GM23338 (cell line): Measurements from ENCODE around the gene TCF7L1. TPM values are rescaled to one million over a fixed set of nuclear protein-coding genes. Genes with fewer than 3 reads are reported as not detected.

Experiments used
- ATAC-seq: fragments of 200-7000 bp; cut with Tn5 transposase; 3 replicates; pipeline ENCODE4 v1.9.1; 2020
- DNase-seq: peaks from one replicate; pipeline ENCODE4 v3.0.0-alpha.2; 2015; ENCODE audit warnings: low spot score
- H2AFZ ChIP-seq: fragments of 200-600 bp; sonication (generic); 2 replicates; pipeline ENCODE4 v1.8.0; 2016; ENCODE audit warnings: antibody characterized with exemption, mild to moderate bottlenecking, moderate library complexity
- H3F3A ChIP-seq: fragments of 200-600 bp; sonication (generic); replicated peaks from 2 replicates; pipeline ENCODE4 v1.8.0; 2017; ENCODE audit warnings: antibody characterized with exemption, mixed run types, low read depth
- H3K27ac ChIP-seq: fragments of 200-600 bp; sonication (generic); 2 replicates; pipeline ENCODE4 v1.6.1; 2016; ENCODE audit warnings: low read depth
- H3K27me3 ChIP-seq: fragments of 200-600 bp; sonication (generic); 2 replicates; pipeline ENCODE4 v1.8.0; 2016; ENCODE audit warnings: mild to moderate bottlenecking, mixed run types, moderate library complexity; ENCODE audit not compliant: insufficient read depth
- H3K36me3 ChIP-seq: fragments of 200-600 bp; sonication (generic); 2 replicates; pipeline ENCODE4 v1.8.0; 2016; ENCODE audit warnings: mild to moderate bottlenecking; ENCODE audit not compliant: insufficient read depth
- H3K4me1 ChIP-seq: fragments of 200-600 bp; sonication (generic); 2 replicates; pipeline ENCODE4 v1.8.0; 2016; ENCODE audit warnings: mild to moderate bottlenecking, moderate library complexity; ENCODE audit not compliant: insufficient read depth
- H3K4me2 ChIP-seq: fragments of 200-600 bp; sonication (generic); 2 replicates; pipeline ENCODE4 v1.7.1; 2017; ENCODE audit warnings: mixed run types
- H3K4me3 ChIP-seq: fragments of 200-600 bp; sonication (generic); 2 replicates; pipeline ENCODE4 v1.6.1; 2016; ENCODE audit warnings: mixed run types
- H3K79me2 ChIP-seq: fragments of 200-600 bp; sonication (generic); replicated peaks from 2 replicates; pipeline ENCODE4 v1.8.0; 2017; ENCODE audit warnings: mild to moderate bottlenecking; ENCODE audit not compliant: insufficient read depth
- H3K9me2 ChIP-seq: fragments of 200-600 bp; sonication (generic); 2 replicates; pipeline ENCODE4 v1.8.0; 2017; ENCODE audit not compliant: insufficient read depth
- H4K20me1 ChIP-seq: fragments of 200-600 bp; sonication (generic); replicated peaks from 2 replicates; pipeline ENCODE4 v1.8.0; 2017; ENCODE audit warnings: mild to moderate bottlenecking; ENCODE audit not compliant: insufficient read depth
- H3K27ac Mint-ChIP-seq: 2 replicates; pipeline ENCODE4 v1.8.0; 2020; ENCODE audit warnings: inconsistent platforms, mild to moderate bottlenecking, moderate library complexity, mixed read lengths
- H3K27me3 Mint-ChIP-seq: 3 replicates; pipeline ENCODE4 v1.8.0; 2022; ENCODE audit warnings: low read depth, mild to moderate bottlenecking, moderate library complexity, mixed read lengths, inconsistent platforms; ENCODE audit not compliant: insufficient read depth, poor library complexity
- H3K36me3 Mint-ChIP-seq: 3 replicates; pipeline ENCODE4 v1.8.0; 2021; ENCODE audit warnings: low read depth, mild to moderate bottlenecking, inconsistent platforms, moderate library complexity, mixed read lengths
- H3K4me1 Mint-ChIP-seq: 3 replicates; pipeline ENCODE4 v1.8.0; 2020; ENCODE audit warnings: mild to moderate bottlenecking, inconsistent platforms, mixed read lengths
- H3K4me3 Mint-ChIP-seq: 3 replicates; pipeline ENCODE4 v1.8.0; 2021; ENCODE audit warnings: moderate library complexity, mild to moderate bottlenecking, inconsistent platforms, mixed read lengths
- H3K9me3 Mint-ChIP-seq: 3 replicates; pipeline ENCODE4 v1.8.0; 2020; ENCODE audit warnings: moderate library complexity, mild to moderate bottlenecking, inconsistent platforms, mixed read lengths
- CREB1 ChIP-seq: fragments of 250-450 bp; sonication (Bioruptor Pico); IDR thresholded peaks from 2 replicates; pipeline ENCODE4 v1.5.0; 2020; ENCODE audit warnings: low read depth, mild to moderate bottlenecking, moderate library complexity
- EZH2 ChIP-seq: fragments of 200-600 bp; sonication (generic); IDR thresholded peaks from one replicate; pipeline ENCODE4 v1.8.0; 2017; ENCODE audit warnings: antibody characterized with exemption, mild to moderate bottlenecking, low read depth; ENCODE audit not compliant: unreplicated experiment
- EZH2phosphoT487 ChIP-seq: fragments of 200-600 bp; sonication (generic); IDR thresholded peaks from one replicate; pipeline ENCODE4 v1.8.1; 2018; ENCODE audit warnings: antibody characterized with exemption; ENCODE audit not compliant: unreplicated experiment
- JUNB ChIP-seq: IDR thresholded peaks from one replicate; pipeline ENCODE4 v1.6.1; 2016; ENCODE audit warnings: antibody characterized with exemption; ENCODE audit not compliant: unreplicated experiment
- NANOG ChIP-seq: IDR thresholded peaks from 2 replicates; pipeline ENCODE4 v1.6.1; 2016; ENCODE audit warnings: antibody characterized with exemption, borderline replicate concordance
- POLR2AphosphoS5 ChIP-seq: IDR thresholded peaks from 2 replicates; pipeline ENCODE4 v1.6.1; 2016; ENCODE audit warnings: antibody characterized with exemption, low read depth
- STAT1 ChIP-seq: IDR thresholded peaks from one replicate; pipeline ENCODE4 v1.6.1; 2016; ENCODE audit warnings: antibody characterized with exemption; ENCODE audit not compliant: unreplicated experiment
- ZNF114 ChIP-seq: fragments of 250-450 bp; sonication (Bioruptor Pico); IDR thresholded peaks from 2 replicates; pipeline ENCODE4 v1.5.0; 2020; ENCODE audit warnings: mild to moderate bottlenecking, moderate library complexity
- ZNF331 ChIP-seq: fragments of 250-450 bp; sonication (Bioruptor Pico); IDR thresholded peaks from 2 replicates; pipeline ENCODE4 v1.5.0; 2020; ENCODE audit warnings: low read depth, mild to moderate bottlenecking, moderate library complexity
- polyA plus RNA-seq: library from polyadenylated mRNA; unstranded; fragments of >200 nt; fragmentation: Nextera tagmentation; extraction: Ambion mirVana; gene quantifications from 2 replicates; pipeline ENCODE4 v1.2.1, GENCODE V29; 2016
- total RNA-seq: library from RNA; depleted of rRNA; stranded (reverse); fragments of >200 nt; shearing (Covaris generic); gene quantifications from 2 replicates; pipeline ENCODE4 v1.2.3, GENCODE V29; 2014
- TF ChIP-seq, protein P1 (sequence below): fragments of 250-450 bp; sonication (Bioruptor Pico); IDR thresholded peaks from 2 replicates; pipeline ENCODE4 v1.5.0; 2020; ENCODE audit warnings: mild to moderate bottlenecking, moderate library complexity
- TF ChIP-seq, protein P2 (sequence below): IDR thresholded peaks from 2 replicates; pipeline ENCODE4 v1.6.1; 2016; ENCODE audit warnings: antibody characterized with exemption
- TF ChIP-seq, protein P3 (sequence below): IDR thresholded peaks from one replicate; pipeline ENCODE4 v1.6.1; 2018; ENCODE audit warnings: antibody characterized with exemption; ENCODE audit not compliant: unreplicated experiment
- TF ChIP-seq, protein P4 (sequence below), 2 experiments: fragments of 200-600 bp in 1 of 2; sonication (generic) in 1 of 2; conservative IDR thresholded peaks; 2 replicates each; pipeline versions ENCODE4 v1.5.1 to v1.6.1; 2016 to 2017; ENCODE audit warnings: antibody characterized with exemption in 2 of 2, low read depth in 2 of 2, mild to moderate bottlenecking in 2 of 2, moderate library complexity in 1 of 2

The TCF7L1 gene
- total and polyA plus RNA-seq, 2 experiments from 2014 or later = 47.3 to 101 TPM

DNA sequence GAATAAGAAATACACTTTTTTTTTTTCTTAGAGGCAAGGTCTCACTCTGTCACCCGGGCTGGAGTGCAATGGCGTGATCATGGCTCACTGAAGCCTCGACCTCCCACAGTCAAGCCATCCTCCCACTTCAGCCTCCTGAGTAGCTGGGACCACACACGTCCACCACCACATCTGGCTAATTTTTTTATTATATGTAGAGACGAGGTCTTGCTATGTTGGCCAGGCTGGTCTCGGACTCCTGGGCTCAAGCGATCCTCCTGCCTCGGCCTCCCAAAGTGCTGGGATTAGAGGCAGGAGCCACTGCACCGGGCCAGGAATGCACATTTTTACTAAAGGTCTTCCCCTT, 192.2 kb downstream of the TCF7L1 start:
- H3K27me3 Mint-ChIP-seq = peaks cover 9% of the 10 kb centered on the region
- H3K36me3 Mint-ChIP-seq = peaks cover 69% of the 10 kb centered on the region
- Histone ChIP-seq H3K27me3 (no peaks in the 10 kb centered on the region), H4K20me1 (peaks cover 38% of the 10 kb centered on the region), H3F3A (no peaks in the 10 kb centered on the region; the same call in 1 of the 2 replicates), H3K4me3 (peak overlapping the region; percentile 98), H3K36me3 (peaks cover 40% of the 10 kb centered on the region), H3K27ac (no peak overlapping the region), H2AFZ (no peak overlapping the region), H3K4me1 (peaks cover 26% of the 10 kb centered on the region), H3K79me2 (peaks cover 47% of the 10 kb centered on the region), H3K9me2 (no peaks in the 10 kb centered on the region), H3K4me2 (peak overlapping the region; percentile 84)
- DNase-seq = no peak
- TF ChIP-seq NANOG = no peak
- no peak for TF ChIP-seq POLR2AphosphoS5
- TF ChIP-seq STAT1 = no peak
- TF ChIP-seq ZNF114 (CRISPR knock-in tag) = no peak
- TF ChIP-seq, protein P1, sequence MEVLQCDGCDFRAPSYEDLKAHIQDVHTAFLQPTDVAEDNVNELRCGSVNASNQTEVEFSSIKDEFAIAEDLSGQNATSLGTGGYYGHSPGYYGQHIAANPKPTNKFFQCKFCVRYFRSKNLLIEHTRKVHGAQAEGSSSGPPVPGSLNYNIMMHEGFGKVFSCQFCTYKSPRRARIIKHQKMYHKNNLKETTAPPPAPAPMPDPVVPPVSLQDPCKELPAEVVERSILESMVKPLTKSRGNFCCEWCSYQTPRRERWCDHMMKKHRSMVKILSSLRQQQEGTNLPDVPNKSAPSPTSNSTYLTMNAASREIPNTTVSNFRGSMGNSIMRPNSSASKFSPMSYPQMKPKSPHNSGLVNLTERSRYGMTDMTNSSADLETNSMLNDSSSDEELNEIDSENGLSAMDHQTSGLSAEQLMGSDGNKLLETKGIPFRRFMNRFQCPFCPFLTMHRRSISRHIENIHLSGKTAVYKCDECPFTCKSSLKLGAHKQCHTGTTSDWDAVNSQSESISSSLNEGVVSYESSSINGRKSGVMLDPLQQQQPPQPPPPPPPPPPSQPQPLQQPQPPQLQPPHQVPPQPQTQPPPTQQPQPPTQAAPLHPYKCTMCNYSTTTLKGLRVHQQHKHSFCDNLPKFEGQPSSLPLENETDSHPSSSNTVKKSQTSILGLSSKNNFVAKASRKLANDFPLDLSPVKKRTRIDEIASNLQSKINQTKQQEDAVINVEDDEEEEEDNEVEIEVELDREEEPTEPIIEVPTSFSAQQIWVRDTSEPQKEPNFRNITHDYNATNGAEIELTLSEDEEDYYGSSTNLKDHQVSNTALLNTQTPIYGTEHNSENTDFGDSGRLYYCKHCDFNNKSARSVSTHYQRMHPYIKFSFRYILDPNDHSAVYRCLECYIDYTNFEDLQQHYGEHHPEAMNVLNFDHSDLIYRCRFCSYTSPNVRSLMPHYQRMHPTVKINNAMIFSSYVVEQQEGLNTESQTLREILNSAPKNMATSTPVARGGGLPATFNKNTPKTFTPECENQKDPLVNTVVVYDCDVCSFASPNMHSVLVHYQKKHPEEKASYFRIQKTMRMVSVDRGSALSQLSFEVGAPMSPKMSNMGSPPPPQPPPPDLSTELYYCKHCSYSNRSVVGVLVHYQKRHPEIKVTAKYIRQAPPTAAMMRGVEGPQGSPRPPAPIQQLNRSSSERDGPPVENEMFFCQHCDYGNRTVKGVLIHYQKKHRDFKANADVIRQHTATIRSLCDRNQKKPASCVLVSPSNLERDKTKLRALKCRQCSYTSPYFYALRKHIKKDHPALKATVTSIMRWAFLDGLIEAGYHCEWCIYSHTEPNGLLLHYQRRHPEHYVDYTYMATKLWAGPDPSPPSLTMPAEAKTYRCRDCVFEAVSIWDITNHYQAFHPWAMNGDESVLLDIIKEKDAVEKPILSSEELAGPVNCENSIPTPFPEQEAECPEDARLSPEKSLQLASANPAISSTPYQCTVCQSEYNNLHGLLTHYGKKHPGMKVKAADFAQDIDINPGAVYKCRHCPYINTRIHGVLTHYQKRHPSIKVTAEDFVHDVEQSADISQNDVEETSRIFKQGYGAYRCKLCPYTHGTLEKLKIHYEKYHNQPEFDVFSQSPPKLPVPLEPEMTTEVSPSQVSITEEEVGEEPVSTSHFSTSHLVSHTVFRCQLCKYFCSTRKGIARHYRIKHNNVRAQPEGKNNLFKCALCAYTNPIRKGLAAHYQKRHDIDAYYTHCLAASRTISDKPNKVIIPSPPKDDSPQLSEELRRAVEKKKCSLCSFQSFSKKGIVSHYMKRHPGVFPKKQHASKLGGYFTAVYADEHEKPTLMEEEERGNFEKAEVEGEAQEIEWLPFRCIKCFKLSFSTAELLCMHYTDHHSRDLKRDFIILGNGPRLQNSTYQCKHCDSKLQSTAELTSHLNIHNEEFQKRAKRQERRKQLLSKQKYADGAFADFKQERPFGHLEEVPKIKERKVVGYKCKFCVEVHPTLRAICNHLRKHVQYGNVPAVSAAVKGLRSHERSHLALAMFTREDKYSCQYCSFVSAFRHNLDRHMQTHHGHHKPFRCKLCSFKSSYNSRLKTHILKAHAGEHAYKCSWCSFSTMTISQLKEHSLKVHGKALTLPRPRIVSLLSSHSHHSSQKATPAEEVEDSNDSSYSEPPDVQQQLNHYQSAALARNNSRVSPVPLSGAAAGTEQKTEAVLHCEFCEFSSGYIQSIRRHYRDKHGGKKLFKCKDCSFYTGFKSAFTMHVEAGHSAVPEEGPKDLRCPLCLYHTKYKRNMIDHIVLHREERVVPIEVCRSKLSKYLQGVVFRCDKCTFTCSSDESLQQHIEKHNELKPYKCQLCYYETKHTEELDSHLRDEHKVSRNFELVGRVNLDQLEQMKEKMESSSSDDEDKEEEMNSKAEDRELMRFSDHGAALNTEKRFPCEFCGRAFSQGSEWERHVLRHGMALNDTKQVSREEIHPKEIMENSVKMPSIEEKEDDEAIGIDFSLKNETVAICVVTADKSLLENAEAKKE (CRISPR knock-in tag) = no peak
- TF ChIP-seq EZH2phosphoT487 = no peak
- no peak for TF ChIP-seq CREB1 (CRISPR knock-in tag)
- TF ChIP-seq, protein P2, sequence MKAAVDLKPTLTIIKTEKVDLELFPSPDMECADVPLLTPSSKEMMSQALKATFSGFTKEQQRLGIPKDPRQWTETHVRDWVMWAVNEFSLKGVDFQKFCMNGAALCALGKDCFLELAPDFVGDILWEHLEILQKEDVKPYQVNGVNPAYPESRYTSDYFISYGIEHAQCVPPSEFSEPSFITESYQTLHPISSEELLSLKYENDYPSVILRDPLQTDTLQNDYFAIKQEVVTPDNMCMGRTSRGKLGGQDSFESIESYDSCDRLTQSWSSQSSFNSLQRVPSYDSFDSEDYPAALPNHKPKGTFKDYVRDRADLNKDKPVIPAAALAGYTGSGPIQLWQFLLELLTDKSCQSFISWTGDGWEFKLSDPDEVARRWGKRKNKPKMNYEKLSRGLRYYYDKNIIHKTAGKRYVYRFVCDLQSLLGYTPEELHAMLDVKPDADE = no peak
- no peak for TF ChIP-seq ZNF331 (CRISPR knock-in tag)
- TF ChIP-seq, protein P3, sequence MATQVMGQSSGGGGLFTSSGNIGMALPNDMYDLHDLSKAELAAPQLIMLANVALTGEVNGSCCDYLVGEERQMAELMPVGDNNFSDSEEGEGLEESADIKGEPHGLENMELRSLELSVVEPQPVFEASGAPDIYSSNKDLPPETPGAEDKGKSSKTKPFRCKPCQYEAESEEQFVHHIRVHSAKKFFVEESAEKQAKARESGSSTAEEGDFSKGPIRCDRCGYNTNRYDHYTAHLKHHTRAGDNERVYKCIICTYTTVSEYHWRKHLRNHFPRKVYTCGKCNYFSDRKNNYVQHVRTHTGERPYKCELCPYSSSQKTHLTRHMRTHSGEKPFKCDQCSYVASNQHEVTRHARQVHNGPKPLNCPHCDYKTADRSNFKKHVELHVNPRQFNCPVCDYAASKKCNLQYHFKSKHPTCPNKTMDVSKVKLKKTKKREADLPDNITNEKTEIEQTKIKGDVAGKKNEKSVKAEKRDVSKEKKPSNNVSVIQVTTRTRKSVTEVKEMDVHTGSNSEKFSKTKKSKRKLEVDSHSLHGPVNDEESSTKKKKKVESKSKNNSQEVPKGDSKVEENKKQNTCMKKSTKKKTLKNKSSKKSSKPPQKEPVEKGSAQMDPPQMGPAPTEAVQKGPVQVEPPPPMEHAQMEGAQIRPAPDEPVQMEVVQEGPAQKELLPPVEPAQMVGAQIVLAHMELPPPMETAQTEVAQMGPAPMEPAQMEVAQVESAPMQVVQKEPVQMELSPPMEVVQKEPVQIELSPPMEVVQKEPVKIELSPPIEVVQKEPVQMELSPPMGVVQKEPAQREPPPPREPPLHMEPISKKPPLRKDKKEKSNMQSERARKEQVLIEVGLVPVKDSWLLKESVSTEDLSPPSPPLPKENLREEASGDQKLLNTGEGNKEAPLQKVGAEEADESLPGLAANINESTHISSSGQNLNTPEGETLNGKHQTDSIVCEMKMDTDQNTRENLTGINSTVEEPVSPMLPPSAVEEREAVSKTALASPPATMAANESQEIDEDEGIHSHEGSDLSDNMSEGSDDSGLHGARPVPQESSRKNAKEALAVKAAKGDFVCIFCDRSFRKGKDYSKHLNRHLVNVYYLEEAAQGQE = no peak
- TF ChIP-seq JUNB = no peak
- no peak for TF ChIP-seq EZH2
- TF ChIP-seq, protein P4, sequence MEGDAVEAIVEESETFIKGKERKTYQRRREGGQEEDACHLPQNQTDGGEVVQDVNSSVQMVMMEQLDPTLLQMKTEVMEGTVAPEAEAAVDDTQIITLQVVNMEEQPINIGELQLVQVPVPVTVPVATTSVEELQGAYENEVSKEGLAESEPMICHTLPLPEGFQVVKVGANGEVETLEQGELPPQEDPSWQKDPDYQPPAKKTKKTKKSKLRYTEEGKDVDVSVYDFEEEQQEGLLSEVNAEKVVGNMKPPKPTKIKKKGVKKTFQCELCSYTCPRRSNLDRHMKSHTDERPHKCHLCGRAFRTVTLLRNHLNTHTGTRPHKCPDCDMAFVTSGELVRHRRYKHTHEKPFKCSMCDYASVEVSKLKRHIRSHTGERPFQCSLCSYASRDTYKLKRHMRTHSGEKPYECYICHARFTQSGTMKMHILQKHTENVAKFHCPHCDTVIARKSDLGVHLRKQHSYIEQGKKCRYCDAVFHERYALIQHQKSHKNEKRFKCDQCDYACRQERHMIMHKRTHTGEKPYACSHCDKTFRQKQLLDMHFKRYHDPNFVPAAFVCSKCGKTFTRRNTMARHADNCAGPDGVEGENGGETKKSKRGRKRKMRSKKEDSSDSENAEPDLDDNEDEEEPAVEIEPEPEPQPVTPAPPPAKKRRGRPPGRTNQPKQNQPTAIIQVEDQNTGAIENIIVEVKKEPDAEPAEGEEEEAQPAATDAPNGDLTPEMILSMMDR (conservative IDR thresholded peaks at IDR 0.05; ENCODE audit: low read depth in 2 of 2) = no peak
- peak overlapping the region; percentile 91; the same call in 2 of the 3 replicates for H3K4me3 Mint-ChIP-seq
- H3K4me1 Mint-ChIP-seq = peaks cover 30% of the 10 kb centered on the region
- no peaks in the 10 kb centered on the region; the same call in 2 of the 3 replicates for H3K9me3 Mint-ChIP-seq
- no peak for ATAC-seq
- H3K27ac Mint-ChIP-seq = no peak overlapping the region
